Activated T-helper 2 cell treated with anti-CD3 and anti-CD28 coated beads, Interferon-gamma antibody, Interleukin-2, Interleukin-4, amounts not matched to agents 10 μg/mL and 5 μg/mL and 100 μg/mL, durations not matched to agents 14 hours and 24 hours and 36 hours (primary cell): ENCODE data around the gene ANKRD66. TPM values are rescaled to one million over a fixed set of nuclear protein-coding genes. Genes with fewer than 3 reads are reported as not detected.

Source experiments
- total RNA-seq: library from RNA; stranded (reverse); gene quantifications from 2 replicates; pipeline ENCODE4 v1.2.3, GENCODE V29; 2022

ANKRD66 gene
- total RNA-seq, 1 donor from 2014 or later, result not detected

Other genes with a start within 250 kb of the ANKRD66 start
- gene CYP39A1, start 94.1 kb upstream of the ANKRD66 start, total RNA-seq, result not detected in 2 replicates
- gene SLC25A27, start 94.0 kb upstream of the ANKRD66 start, total RNA-seq, result 0.53 and 1.3 TPM in 2 replicates
- gene TDRD6, start 59.0 kb upstream of the ANKRD66 start, total RNA-seq, result not detected in 2 replicates
- not detected in 2 replicates for gene PLA2G7, start 11.6 kb upstream of the ANKRD66 start, total RNA-seq
- not detected in 2 replicates for gene MEP1A, start 46.5 kb downstream of the ANKRD66 start, total RNA-seq
- gene ADGRF5, start 175.0 kb downstream of the ANKRD66 start, total RNA-seq, result not detected in 2 replicates